HK-2 (cell line): ENCODE results near the gene NKX1-2.

ENCODE experiments used
- DNase-seq: peaks from one replicate; pipeline ENCODE4 v3.0.0-alpha.2; 2018; ENCODE audit not compliant: unreplicated experiment

NKX1-2 gene

DNA sequence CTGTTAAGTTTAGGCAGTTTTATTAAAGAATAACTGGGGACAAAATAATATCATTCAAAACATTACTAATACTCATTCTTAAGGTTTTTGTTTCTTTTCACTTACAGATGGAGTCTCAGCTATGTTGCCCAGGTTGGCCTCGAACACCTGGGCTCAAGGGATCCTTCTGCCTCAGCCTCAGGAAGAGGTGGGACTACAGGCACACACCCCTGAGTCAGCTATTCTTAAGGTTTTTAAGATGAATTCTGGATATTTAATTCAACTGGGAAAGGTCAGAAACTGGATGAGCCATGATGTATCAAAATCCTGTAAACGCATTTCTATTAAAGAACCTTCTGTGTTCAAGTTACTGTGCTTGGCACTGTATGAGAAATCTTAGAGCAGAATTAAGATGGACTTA lies 34.6 kb downstream of the NKX1-2 start:
- DNase-seq = no peak

DNA sequence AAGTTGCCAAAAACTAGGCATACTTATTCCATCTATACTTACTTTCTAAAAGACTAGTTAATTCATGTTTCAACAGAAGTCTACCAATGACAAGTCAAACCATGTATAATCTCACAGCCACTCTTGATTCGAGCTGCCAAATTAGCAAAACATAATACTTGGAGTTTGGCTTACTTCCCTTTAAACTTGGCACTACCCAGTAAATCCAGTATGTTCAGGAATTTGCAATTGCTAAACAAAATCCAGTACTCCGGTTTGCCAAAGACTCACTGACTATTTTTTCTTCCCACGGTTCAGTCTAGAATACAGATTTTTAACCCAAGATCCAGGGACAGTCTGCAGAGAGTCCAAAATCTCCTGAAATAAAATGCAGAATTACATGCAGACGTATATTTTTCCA lies 35.8 kb downstream of the NKX1-2 start:
- DNase-seq = no peak

DNA sequence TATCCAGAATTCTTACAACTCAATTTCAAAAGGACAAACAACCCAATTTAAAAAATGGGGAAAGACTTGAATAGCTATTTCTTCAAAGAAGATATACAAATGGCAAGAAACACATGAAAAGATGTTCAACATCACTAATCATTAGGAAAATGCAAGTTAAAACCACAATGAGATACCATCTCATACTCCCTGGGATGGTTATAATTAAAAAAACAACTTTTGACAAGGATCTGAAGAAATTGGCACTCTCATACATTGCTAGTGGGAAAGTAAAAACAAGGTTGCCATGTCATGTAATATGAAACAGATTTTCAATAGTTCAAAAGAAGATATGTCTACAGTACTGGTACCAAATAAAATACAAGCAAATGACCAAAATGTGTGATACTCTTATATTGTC lies 40.1 kb downstream of the NKX1-2 start:
- no peak for DNase-seq

DNA sequence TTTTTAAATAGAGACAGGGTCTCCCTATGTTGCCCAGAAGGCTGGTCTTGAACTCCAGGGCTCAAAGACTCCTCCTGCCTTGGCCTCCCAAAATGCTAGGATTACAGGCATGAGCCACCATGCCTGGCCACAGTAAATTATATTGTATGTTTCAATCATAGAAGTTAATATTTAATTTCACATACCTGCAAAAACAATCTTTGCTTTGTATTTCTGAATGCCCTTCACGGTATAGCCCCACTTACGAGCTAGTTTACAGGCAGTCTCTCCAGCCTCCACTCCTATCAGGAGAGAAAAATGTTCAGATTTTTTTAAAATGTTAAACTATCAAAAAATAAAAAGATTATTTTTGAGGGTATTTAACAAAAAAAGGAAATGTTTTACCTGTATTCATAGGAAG lies 41.5 kb downstream of the NKX1-2 start:
- DNase-seq = no peak

DNA sequence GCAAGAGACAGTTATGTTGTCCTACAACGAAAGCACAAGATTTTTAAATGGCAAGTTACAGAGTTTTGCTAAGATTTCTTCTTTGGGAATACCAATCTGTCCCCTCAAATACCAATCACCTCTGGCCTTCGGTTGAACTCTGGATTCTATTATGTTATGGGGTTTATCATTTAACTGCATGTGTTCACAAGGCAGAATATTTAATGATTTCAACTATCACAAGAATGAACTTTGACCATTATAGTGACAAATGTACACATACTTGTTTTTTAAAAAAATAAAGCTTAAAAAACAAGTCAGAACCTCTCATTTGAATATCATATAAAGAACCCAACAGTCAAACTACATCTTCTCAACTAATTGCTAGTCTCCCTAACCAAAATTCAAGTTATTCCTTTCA lies 42.4 kb downstream of the NKX1-2 start:
- DNase-seq = no peak

DNA sequence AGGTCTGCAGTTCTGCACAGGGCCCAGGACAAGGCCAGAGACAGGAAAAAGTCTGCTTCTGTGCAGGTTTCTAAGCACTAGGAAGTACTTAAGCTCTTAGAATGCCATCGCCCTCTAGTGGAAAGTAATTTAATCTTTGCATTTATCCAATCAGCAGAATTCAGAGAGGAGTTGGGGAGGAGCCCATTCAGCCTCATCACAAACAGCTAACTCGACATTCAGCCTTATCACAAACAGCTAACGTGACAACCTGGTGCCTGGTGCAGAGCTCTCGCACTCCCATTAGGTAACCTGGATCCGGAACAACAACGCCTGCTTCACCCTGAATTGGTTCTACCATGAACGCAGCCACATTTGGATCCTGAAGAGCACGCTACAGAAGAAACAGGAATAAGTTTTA lies 46.3 kb downstream of the NKX1-2 start:
- no peak for DNase-seq

DNA sequence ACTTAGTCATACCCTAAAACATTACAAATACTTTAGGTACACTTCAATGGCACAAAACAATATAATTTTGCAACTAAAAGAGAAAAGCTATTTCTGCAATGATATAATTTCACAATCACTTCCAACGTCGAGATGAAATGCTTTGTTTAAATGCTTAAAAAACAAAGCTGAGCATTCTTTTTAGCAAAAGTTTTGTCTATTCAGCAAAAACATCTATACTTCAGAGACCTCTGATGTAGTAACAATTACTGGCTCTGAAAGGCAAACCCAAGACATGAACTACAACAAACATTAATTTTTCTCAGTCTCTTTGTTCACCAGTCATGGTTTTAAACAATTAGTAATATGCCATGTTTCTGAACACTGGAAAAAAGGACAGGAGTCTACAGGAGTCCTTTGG lies 47.6 kb downstream of the NKX1-2 start:
- no peak for DNase-seq

DNA sequence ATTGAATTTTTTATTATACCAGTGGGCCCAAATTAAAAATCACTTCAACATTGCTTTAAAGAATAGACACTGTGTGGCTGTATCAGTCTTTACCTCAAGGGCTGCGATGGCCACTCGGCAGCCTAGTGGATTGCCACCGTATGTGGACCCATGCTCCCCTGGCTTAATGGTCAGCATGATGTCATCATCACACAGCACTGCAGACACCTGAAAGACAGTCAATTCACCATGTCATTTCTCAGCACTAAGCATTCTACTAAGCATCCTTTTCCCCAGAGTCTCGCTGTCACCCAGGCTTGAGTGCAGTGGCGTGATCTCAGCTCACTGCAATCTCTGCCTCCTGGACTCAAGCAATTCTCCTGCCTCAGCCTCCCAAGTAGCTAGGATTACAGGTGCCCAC lies 48.2 kb downstream of the NKX1-2 start:
- DNase-seq = no peak
